BE2C (cell line): ENCODE data around the gene WNT7A.

ENCODE experiments used
- DNase-seq: peaks from one replicate; pipeline ENCODE4 v3.0.0-alpha.2; 2020
- H3K27me3 ChIP-seq: fragments of 250-450 bp; sonication (Bioruptor Pico); 2 replicates; pipeline ENCODE4 v1.5.1; 2020; ENCODE audit warnings: mild to moderate bottlenecking
- H3K36me3 ChIP-seq: fragments of 250-450 bp; sonication (Bioruptor Pico); 2 replicates; pipeline ENCODE4 v1.5.1; 2020; ENCODE audit warnings: mild to moderate bottlenecking
- H3K4me1 ChIP-seq: fragments of 250-450 bp; sonication (Bioruptor Pico); 2 replicates; pipeline ENCODE4 v1.5.1; 2020
- H3K4me3 ChIP-seq: 2 replicates; pipeline ENCODE4 v1.5.1; 2011; ENCODE audit warnings: low read depth, low read length
- H3K9me3 ChIP-seq: fragments of 250-450 bp; sonication (Bioruptor Pico); 2 replicates; pipeline ENCODE4 v1.5.1; 2020
- CTCF ChIP-seq: IDR thresholded peaks from 2 replicates; pipeline ENCODE4 v1.5.1; 2012; ENCODE audit warnings: mild to moderate bottlenecking, low read depth, low read length

Gene WNT7A

GRCh38 chr3:13827699-13828098 is 52.2 kb downstream of the WNT7A start:
- DNase-seq, result no peak
- no peak overlapping the region for H3K4me3 ChIP-seq
- no peaks in the 10 kb centered on the region for H3K9me3 ChIP-seq
- H3K4me1 ChIP-seq, result no peaks in the 10 kb centered on the region
- no peaks in the 10 kb centered on the region for H3K36me3 ChIP-seq
- TF ChIP-seq CTCF, result no peak
- no peaks in the 10 kb centered on the region for H3K27me3 ChIP-seq

DNA sequence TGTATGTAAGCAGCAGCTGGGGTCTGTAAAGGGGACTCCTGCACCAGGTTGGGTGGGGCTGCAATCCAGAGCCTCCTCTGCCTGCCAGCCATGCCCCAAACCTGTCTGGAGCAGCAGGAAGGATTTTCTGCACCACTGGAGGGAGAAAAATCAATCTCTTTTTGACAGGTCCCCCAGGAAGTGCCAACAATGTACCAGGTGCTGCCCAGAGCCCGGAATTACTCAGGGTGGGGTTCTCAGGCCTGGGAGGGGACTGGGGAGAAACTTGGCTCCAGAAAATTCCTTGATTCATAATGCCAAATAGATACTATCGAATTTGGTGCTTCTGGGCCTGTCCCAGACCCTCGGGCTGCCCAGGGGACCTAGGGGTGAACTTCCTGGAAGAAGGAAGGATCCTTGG is 52.6 kb downstream of the WNT7A start:
- no peaks in the 10 kb centered on the region for H3K27me3 ChIP-seq
- no peak for TF ChIP-seq CTCF
- H3K4me1 ChIP-seq, result no peaks in the 10 kb centered on the region
- H3K36me3 ChIP-seq, result no peaks in the 10 kb centered on the region
- H3K4me3 ChIP-seq, result no peak overlapping the region
- H3K9me3 ChIP-seq, result no peaks in the 10 kb centered on the region
- no peak for DNase-seq

- TF ChIP-seq CTCF, result no peak
- H3K4me1 ChIP-seq, result no peaks in the 10 kb centered on the region
- DNase-seq, result no peak
- no peak overlapping the region for H3K4me3 ChIP-seq
- H3K36me3 ChIP-seq, result no peaks in the 10 kb centered on the region
- no peaks in the 10 kb centered on the region for H3K27me3 ChIP-seq
- no peaks in the 10 kb centered on the region for H3K9me3 ChIP-seq
Measured at GRCh38 chr3:13826672-13827071, 53.2 kb downstream of the WNT7A start.

DNA sequence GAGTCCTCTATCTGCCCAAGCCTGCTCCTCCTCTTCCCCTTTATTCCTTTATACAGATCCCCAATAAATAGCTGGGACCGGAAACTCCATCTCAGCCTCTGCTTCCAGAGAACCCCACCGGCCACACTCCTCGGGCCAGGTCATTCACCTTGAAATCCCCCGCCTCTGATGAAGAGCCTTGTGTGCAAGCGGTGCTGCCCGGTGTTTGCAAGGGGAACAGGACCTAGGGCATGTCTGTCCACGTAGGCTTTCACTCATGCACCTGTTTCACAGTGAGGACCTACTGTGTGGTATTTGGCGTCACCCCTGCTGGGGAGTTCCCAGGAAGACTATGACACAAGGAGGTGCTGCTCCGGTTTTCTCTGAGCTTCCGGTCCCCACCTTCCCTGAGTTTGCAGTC is 54.0 kb downstream of the WNT7A start:
- no peak for TF ChIP-seq CTCF
- H3K4me1 ChIP-seq, result no peaks in the 10 kb centered on the region
- no peaks in the 10 kb centered on the region for H3K9me3 ChIP-seq
- H3K4me3 ChIP-seq, result no peak overlapping the region
- no peaks in the 10 kb centered on the region for H3K36me3 ChIP-seq
- H3K27me3 ChIP-seq, result no peaks in the 10 kb centered on the region
- DNase-seq, result no peak

DNA sequence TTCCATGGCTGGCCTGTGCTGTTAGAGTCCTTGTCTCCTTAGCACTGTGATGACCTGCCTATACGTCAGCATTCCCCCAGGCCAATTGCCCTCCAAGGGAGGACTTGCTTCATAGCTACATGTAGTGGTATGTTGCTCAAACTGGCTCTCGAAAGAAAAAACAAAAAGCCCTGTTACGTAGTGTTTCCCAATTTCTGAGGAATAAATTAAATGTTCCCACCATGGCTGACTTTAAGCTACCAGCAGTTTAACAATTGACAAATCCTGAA is 54.6 kb downstream of the WNT7A start:
- Histone ChIP-seq H3K4me3 (no peak overlapping the region), H3K9me3 (no peaks in the 10 kb centered on the region), H3K4me1 (no peaks in the 10 kb centered on the region), H3K36me3 (no peaks in the 10 kb centered on the region), H3K27me3 (no peaks in the 10 kb centered on the region)
- TF ChIP-seq CTCF, result no peak
- DNase-seq, result no peak

DNA sequence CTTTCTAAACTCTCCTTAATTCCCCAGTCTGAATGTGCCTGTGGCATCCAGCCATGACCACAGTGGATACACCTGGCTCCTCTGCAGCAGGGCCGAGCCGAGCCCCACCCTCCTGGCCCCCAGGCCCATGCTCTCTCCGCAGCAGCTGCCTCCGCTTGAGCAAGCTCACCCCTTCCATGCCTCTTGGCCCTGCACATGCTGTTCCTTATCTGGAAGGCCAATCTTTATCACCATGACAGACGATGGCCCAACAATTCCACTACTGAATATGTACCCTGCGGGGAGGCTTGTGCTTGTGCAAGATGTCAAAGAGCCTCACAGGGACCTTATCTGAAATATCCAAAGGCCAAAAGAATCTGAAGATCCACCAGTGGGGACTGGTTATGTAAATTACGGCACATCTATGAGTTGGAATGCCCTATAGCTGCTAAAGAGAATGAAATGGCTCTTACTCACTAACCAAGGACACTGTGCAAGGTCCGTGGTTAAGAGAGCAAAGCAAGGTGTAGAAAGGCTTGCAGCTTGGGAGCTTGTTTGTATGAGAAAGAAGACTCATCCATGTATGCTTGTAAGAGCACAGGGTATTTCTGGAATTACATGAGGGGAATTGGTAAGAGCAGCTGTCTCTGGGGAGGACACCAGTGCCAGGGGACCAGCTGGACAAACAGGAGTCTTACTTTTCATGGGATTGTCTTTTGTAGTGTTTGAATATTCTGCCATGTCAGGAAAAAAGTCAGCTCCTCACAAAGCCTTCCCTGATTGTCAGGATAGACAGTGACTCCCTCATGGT is 55.2 kb downstream of the WNT7A start:
- no peak for TF ChIP-seq CTCF
- no peak for DNase-seq
- no peaks in the 10 kb centered on the region for H3K9me3 ChIP-seq
- H3K4me1 ChIP-seq, result no peaks in the 10 kb centered on the region
- no peak overlapping the region for H3K4me3 ChIP-seq
- no peaks in the 10 kb centered on the region for H3K27me3 ChIP-seq
- no peaks in the 10 kb centered on the region for H3K36me3 ChIP-seq
